Endothelial cell of umbilical vein (primary cell): ENCODE results near the gene LMAN2L. TPM values are rescaled to one million over a fixed set of nuclear protein-coding genes. Genes with fewer than 3 reads are reported as not detected.
A peak's percentile ranks its signal among the peaks of the same experiment; 100 is the strongest.

Source experiments
- BruUV-seq: library from RNA; stranded (reverse); fragments of 400-500 nt; replicated peaks from 2 replicates; lab custom pipeline; 2021; lab: Mats Ljungman, UMichigan
- CTCF ChIA-PET: fragments of 300-600, 350-600 bp; sonication (Branson Sonifier 250); formaldehyde crosslinking; loops from one replicate; lab custom pipeline; 2021; ENCODE audit warnings: antibody characterized with exemption, inconsistent platforms; lab: Charles Lee
- POLR2A ChIA-PET: fragments of 300-600, 350-600 bp; sonication (Branson Sonifier 250); formaldehyde crosslinking; loops from one replicate; lab custom pipeline; 2021; ENCODE audit warnings: antibody characterized with exemption, inconsistent platforms; lab: Charles Lee
- DNase-seq: peaks from one replicate; pipeline ENCODE4 v3.0.0-alpha.2; 2011; ENCODE audit warnings: low read depth, low spot score
- FAIRE-seq: peaks from 2 replicates; lab custom pipeline; 2011; peaks lifted over from hg19 to GRCh38; lab: Jason Lieb, UNC
- H2AFZ ChIP-seq: 2 replicates; pipeline ENCODE4 v1.6.0; 2012; ENCODE audit warnings: low read depth, low read length, control low read depth, inconsistent platforms
- H3K27ac ChIP-seq: 2 replicates; pipeline ENCODE4 v1.5.1; 2011; ENCODE audit warnings: low read depth, mild to moderate bottlenecking, control low read depth, low read length, moderate library complexity; ENCODE audit not compliant: insufficient read depth
- H3K27me3 ChIP-seq, 2 experiments: 2 replicates each; pipeline versions ENCODE4 v1.6.0 to v1.6.1; 2011; ENCODE audit warnings: low read length in 2 of 2, mixed read lengths in 1 of 2; ENCODE audit not compliant: control insufficient read depth in 2 of 2, insufficient read depth in 2 of 2
- H3K36me3 ChIP-seq, 2 experiments: 2 replicates in 1 of 2; 3 replicates in 1 of 2; pipeline ENCODE4 v1.5.1; 2011; ENCODE audit warnings: low read length in 2 of 2, mild to moderate bottlenecking in 1 of 2, moderate library complexity in 1 of 2; ENCODE audit not compliant: control insufficient read depth in 2 of 2, insufficient read depth in 2 of 2; ENCODE audit errors: extremely low read depth in 1 of 2
- H3K4me1 ChIP-seq: 3 replicates; pipeline ENCODE4 v1.5.1; 2011; ENCODE audit warnings: mild to moderate bottlenecking, low read length; ENCODE audit not compliant: control insufficient read depth, insufficient read depth; ENCODE audit errors: extremely low read depth
- H3K4me2 ChIP-seq: 2 replicates; pipeline ENCODE4 v1.6.1; 2011; ENCODE audit warnings: low read length, control low read depth, mixed read lengths; ENCODE audit not compliant: insufficient read depth
- H3K4me3 ChIP-seq, 3 experiments: fragments of 200-600 bp in 1 of 3; sonication (generic), shearing (Covaris generic) in 1 of 3; replicated peaks in 1 of 3; 2 replicates each; pipeline ENCODE4 v1.5.1; 2011 to 2016; ENCODE audit warnings: control low read depth in 3 of 3, low read length in 3 of 3, mild to moderate bottlenecking in 2 of 3, inconsistent platforms in 1 of 3, low read depth in 1 of 3, moderate library complexity in 1 of 3; ENCODE audit not compliant: insufficient read depth in 1 of 3
- H3K79me2 ChIP-seq: 2 replicates; pipeline ENCODE4 v1.6.0; 2012; ENCODE audit warnings: low read length, inconsistent platforms; ENCODE audit not compliant: control insufficient read depth, insufficient read depth
- H3K9ac ChIP-seq: replicated peaks from 2 replicates; pipeline ENCODE3; 2011; ENCODE audit warnings: low read length, control low read depth; ENCODE audit not compliant: insufficient read depth; ENCODE audit errors: extremely low read depth
- H3K9me1 ChIP-seq: replicated peaks from 3 replicates; pipeline ENCODE4 v1.6.0; 2011; ENCODE audit warnings: mild to moderate bottlenecking, low read length; ENCODE audit not compliant: control insufficient read depth, insufficient read depth; ENCODE audit errors: extremely low read depth
- H3K9me3 ChIP-seq: replicated peaks from 2 replicates; pipeline ENCODE4 v1.5.1; 2012; ENCODE audit warnings: low read length, inconsistent platforms; ENCODE audit not compliant: control insufficient read depth, insufficient read depth
- H4K20me1 ChIP-seq: replicated peaks from 2 replicates; pipeline ENCODE3; 2011; ENCODE audit warnings: mild to moderate bottlenecking, low read length; ENCODE audit not compliant: control insufficient read depth, insufficient read depth; ENCODE audit errors: extremely low read depth
- EZH2 ChIP-seq: IDR thresholded peaks from 2 replicates; pipeline ENCODE4 v1.6.1; 2012; ENCODE audit warnings: borderline replicate concordance, low read depth, mild to moderate bottlenecking, moderate library complexity, low read length, inconsistent platforms; ENCODE audit not compliant: severe bottlenecking
- FOS ChIP-seq: IDR thresholded peaks from 2 replicates; pipeline ENCODE4 v1.6.1; 2011; ENCODE audit warnings: mild to moderate bottlenecking, low read length, moderate library complexity, borderline replicate concordance; ENCODE audit not compliant: insufficient read depth
- GATA2 ChIP-seq: IDR thresholded peaks from 2 replicates; pipeline ENCODE4 v1.7.0; 2011; ENCODE audit warnings: low read depth, mild to moderate bottlenecking, moderate library complexity, mixed read lengths, low read length; ENCODE audit not compliant: insufficient read length, insufficient read depth
- JUN ChIP-seq: IDR thresholded peaks from 2 replicates; pipeline ENCODE4 v1.6.1; 2011; ENCODE audit warnings: borderline replicate concordance, low read depth; ENCODE audit not compliant: insufficient read length, insufficient read depth
- MYC ChIP-seq: IDR thresholded peaks from one replicate; pipeline ENCODE4 v1.6.1; 2011; ENCODE audit warnings: mild to moderate bottlenecking, low read depth, low read length
- POLR2A ChIP-seq: IDR thresholded peaks from 2 replicates; pipeline ENCODE4 v1.6.1; 2012; ENCODE audit warnings: low read depth, mild to moderate bottlenecking, control low read depth, low read length
- POLR2AphosphoS5 ChIP-seq: IDR thresholded peaks from 2 replicates; pipeline ENCODE4 v1.6.1; 2012; ENCODE audit warnings: low read depth, mild to moderate bottlenecking, control low read depth, low read length, moderate library complexity; ENCODE audit not compliant: insufficient read depth
- dilution Hi-C: fragments of 300-500 bp; cut with MboI; formaldehyde crosslinking; loops from one replicate; pipeline ENCODE4 v1.15.0; 2019; ENCODE audit warnings: low sequenced_read_pairs; ENCODE audit not compliant: extremely low pct_ligation_motif_present
- intact Hi-C: fragments of 100-400 bp; cut with micrococcal nuclease; formaldehyde crosslinking; loops from one replicate; pipeline ENCODE4 v1.10.0; 2022
- polyA plus RNA-seq, 4 experiments: library from polyadenylated mRNA; depleted of rRNA in 3 of 4; stranded (reverse) in 3 of 4; unstranded in 1 of 4; fragments of >200 nt; gene quantifications; 2 replicates each; pipeline versions ENCODE4 v1.2.1 to v1.2.3, GENCODE V29; 2011 to 2012; ENCODE audit warnings: missing spikeins in 1 of 4
- total RNA-seq: library from RNA; stranded (reverse); gene quantifications from 2 replicates; pipeline ENCODE4 v1.2.3, GENCODE V29; 2021
- TF ChIP-seq, protein P1 (sequence below), 2 donors: IDR thresholded peaks; 1 replicate in 1 of 2; 2 replicates in 1 of 2; pipeline ENCODE4 v1.5.1; 2011; ENCODE audit warnings: low read length in 2 of 2, mild to moderate bottlenecking in 2 of 2, moderate library complexity in 2 of 2, control low read depth in 1 of 2, inconsistent platforms in 1 of 2, low read depth in 1 of 2; ENCODE audit not compliant: insufficient read depth in 1 of 2; ENCODE audit errors: extremely low read depth in 1 of 2
- TF ChIP-seq, protein P2 (sequence below): IDR thresholded peaks from 2 replicates; pipeline ENCODE4 v1.6.1; 2011; ENCODE audit not compliant: insufficient read depth, insufficient read length

The LMAN2L gene
- total and polyA plus RNA-seq, 2 donors (not counting 3 experiments of a cell fraction or from before 2014, with no cell fraction given), result 15.4 to 20.5 TPM

DNA sequence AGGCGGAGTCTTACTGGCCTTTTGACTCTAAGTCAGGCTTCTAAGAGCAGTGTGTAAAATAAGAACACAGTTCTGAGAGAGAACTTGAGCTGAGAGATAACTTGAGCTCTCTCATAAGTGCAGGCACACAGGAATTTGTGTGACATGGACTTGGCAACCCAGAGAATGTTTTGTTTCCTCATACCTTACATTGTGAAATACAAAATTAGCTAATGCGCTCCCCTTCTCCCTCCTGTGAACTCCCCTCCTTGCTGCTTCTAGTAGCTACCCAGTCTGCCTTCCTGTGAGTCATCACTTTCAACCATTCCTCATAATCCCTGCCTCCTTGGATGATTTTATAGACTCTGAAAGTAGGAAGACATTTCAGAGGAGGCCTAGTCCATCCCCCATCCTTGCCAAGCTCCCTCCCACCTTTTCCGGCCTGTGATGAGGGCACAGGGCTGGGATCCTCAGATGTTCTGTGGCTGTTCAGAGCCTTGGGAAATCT is 74.7 kb downstream of the LMAN2L start:
- peak; percentile 48 for FAIRE-seq
- H3K9me1 ChIP-seq, result no peaks in the 10 kb centered on the region

DNA sequence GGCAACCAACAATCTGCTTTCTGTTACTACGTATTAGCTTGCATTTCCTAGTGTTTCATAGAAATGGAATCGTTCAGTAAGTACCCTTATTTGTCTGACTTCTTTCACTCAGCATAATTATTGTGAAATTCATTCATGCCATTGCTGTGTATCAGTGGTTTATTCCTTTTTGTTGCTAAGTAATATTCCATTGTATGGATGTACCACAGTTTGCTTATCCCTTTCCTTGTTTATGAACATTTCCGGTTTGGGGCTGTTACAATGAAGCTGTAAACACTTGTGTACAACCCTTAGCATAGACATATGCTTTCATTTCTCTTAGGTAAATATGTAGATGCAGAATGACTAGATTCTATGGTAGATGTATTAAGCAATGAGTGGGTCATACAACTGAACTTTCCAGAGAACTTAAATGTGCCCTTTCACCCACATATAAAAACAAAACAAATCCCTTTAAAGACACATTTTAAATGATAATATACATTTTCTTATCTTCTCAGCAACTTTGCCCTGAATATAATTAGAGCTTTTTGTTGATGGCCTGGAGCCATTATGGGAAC is 75.4 kb downstream of the LMAN2L start:
- no TSS peak for BruUV-seq
- no peak overlapping the region for H3K4me2 ChIP-seq
- ChIA-PET POLR2A (interaction anchor here (0.8 to 1.5 kb wide), 2 partner anchors 26 to 80 kb away, joined by 5 to 6 read pairs; partner anchors contain the start of gene KANSL3), CTCF (interaction anchor here (0.7 to 1.2 kb wide), 3 partner anchors 12 to 110 kb away, joined by 3 to 4 read pairs (median 3); no protein-coding TSS in a partner anchor)
- FAIRE-seq (no peak), DNase-seq (no peak)
- no peaks in the 10 kb centered on the region for H3K36me3 ChIP-seq
- no peak overlapping the region for H2AFZ ChIP-seq
- no peaks in the 10 kb centered on the region for H3K79me2 ChIP-seq
- no peaks in the 10 kb centered on the region for H3K9me1 ChIP-seq
- H3K4me1 ChIP-seq, result peaks cover 7% of the 10 kb centered on the region
- no peak overlapping the region for H3K9ac ChIP-seq
- H3K4me3 ChIP-seq, result no peak overlapping the region
- intact Hi-C loops (no loop called here), dilution Hi-C loops (no loop called here)
- no peaks in the 10 kb centered on the region for H4K20me1 ChIP-seq
- H3K27me3 ChIP-seq, result no peaks in the 10 kb centered on the region
- TF ChIP-seq JUN (no peak), EZH2 (no peak), FOS (no peak), GATA2 (no peak), MYC (no peak), POLR2AphosphoS5 (no peak), POLR2A (no peak)
- TF ChIP-seq, protein P1, sequence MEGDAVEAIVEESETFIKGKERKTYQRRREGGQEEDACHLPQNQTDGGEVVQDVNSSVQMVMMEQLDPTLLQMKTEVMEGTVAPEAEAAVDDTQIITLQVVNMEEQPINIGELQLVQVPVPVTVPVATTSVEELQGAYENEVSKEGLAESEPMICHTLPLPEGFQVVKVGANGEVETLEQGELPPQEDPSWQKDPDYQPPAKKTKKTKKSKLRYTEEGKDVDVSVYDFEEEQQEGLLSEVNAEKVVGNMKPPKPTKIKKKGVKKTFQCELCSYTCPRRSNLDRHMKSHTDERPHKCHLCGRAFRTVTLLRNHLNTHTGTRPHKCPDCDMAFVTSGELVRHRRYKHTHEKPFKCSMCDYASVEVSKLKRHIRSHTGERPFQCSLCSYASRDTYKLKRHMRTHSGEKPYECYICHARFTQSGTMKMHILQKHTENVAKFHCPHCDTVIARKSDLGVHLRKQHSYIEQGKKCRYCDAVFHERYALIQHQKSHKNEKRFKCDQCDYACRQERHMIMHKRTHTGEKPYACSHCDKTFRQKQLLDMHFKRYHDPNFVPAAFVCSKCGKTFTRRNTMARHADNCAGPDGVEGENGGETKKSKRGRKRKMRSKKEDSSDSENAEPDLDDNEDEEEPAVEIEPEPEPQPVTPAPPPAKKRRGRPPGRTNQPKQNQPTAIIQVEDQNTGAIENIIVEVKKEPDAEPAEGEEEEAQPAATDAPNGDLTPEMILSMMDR (IDR thresholded peaks at IDR 0.05; ENCODE audit: extremely low read depth in 1 of 2, insufficient read depth in 1 of 2, low read depth in 1 of 2, low read length in 2 of 2), result no peak
- TF ChIP-seq, protein P2, sequence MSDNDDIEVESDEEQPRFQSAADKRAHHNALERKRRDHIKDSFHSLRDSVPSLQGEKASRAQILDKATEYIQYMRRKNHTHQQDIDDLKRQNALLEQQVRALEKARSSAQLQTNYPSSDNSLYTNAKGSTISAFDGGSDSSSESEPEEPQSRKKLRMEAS, result no peak
- H3K9me3 ChIP-seq, result no peaks in the 10 kb centered on the region
- H3K27ac ChIP-seq, result no peak overlapping the region

More for the DNA sequence above, 74.7 kb downstream of the LMAN2L start:
- H3K4me1 ChIP-seq, result peaks cover 7% of the 10 kb centered on the region
- H3K9me3 ChIP-seq, result no peaks in the 10 kb centered on the region
- dilution Hi-C loops (no loop called here), intact Hi-C loops (no loop called here)
- peak; percentile 76 for DNase-seq
- H3K36me3 ChIP-seq, result no peaks in the 10 kb centered on the region
- H3K9ac ChIP-seq, result no peak overlapping the region
- H3K27ac ChIP-seq, result peak overlapping the region; percentile 20
- H2AFZ ChIP-seq, result peak overlapping the region; percentile 29
- H3K4me2 ChIP-seq, result peak overlapping the region; percentile 36
- H3K27me3 ChIP-seq, result no peaks in the 10 kb centered on the region
- ChIA-PET POLR2A (interaction anchor here (0.6 to 1.5 kb wide), 3 partner anchors 17 to 80 kb away, joined by 3 to 6 read pairs (median 5); partner anchors contain the start of gene KANSL3), CTCF (interaction anchor here (0.7 to 1.2 kb wide), 3 partner anchors 11 to 111 kb away, joined by 3 to 4 read pairs (median 3); no protein-coding TSS in a partner anchor)
- H3K4me3 ChIP-seq, result no peak overlapping the region
- no peak for TF ChIP-seq EZH2
- no peak for TF ChIP-seq MYC
- peak; percentile 39 for TF ChIP-seq FOS
- peak; percentile 65 for TF ChIP-seq JUN
- TF ChIP-seq, protein P2, result no peak
- no peak for TF ChIP-seq POLR2A
- no peaks in the 10 kb centered on the region for H4K20me1 ChIP-seq
- BruUV-seq, result no TSS peak
- no peaks in the 10 kb centered on the region for H3K79me2 ChIP-seq
